KMS-11 (cell line): Measurements from ENCODE around the gene NOP53.
A peak's percentile ranks its signal among the peaks of the same experiment; 100 is the strongest.

Experiments
- H2AFZ ChIP-seq: fragments of 200-600 bp; sonication (generic); 2 replicates; pipeline ENCODE4 v1.6.1; 2016; ENCODE audit warnings: antibody characterized with exemption, mixed run types, low read depth
- H3K27ac ChIP-seq: fragments of 200-600 bp; sonication (generic); 2 replicates; pipeline ENCODE4 v1.6.1; 2016; ENCODE audit warnings: mild to moderate bottlenecking, mixed run types
- H3K27me3 ChIP-seq: fragments of 200-600 bp; sonication (generic); 2 replicates; pipeline ENCODE4 v1.6.1; 2017; ENCODE audit warnings: mild to moderate bottlenecking, low read depth, mixed run types, moderate library complexity; ENCODE audit not compliant: insufficient read depth
- H3K36me3 ChIP-seq: fragments of 200-600 bp; sonication (generic); 2 replicates; pipeline ENCODE4 v1.6.1; 2017; ENCODE audit warnings: mild to moderate bottlenecking, mixed run types; ENCODE audit not compliant: insufficient read depth
- H3K4me1 ChIP-seq: fragments of 200-600 bp; sonication (generic); 2 replicates; pipeline ENCODE4 v1.6.1; 2016; ENCODE audit warnings: mild to moderate bottlenecking, low read depth, mixed run types; ENCODE audit not compliant: poor library complexity, severe bottlenecking
- H3K4me2 ChIP-seq: fragments of 200-600 bp; sonication (generic); 2 replicates; pipeline ENCODE4 v1.7.0; 2016; ENCODE audit warnings: mild to moderate bottlenecking, mixed run types
- H3K4me3 ChIP-seq: fragments of 200-600 bp; sonication (generic); IDR thresholded peaks from 2 replicates; pipeline ENCODE4 v1.6.1; 2017; ENCODE audit warnings: low read depth, low read length, mixed read lengths; ENCODE audit not compliant: insufficient read depth
- H3K79me2 ChIP-seq: fragments of 200-600 bp; sonication (generic); 2 replicates; pipeline ENCODE4 v1.6.1; 2016; ENCODE audit warnings: low read depth, mixed run types; ENCODE audit not compliant: insufficient read depth
- H3K9ac ChIP-seq: fragments of 200-600 bp; sonication (generic); 2 replicates; pipeline ENCODE4 v1.6.1; 2016; ENCODE audit warnings: mild to moderate bottlenecking, mixed run types
- H4K20me1 ChIP-seq: fragments of 200-600 bp; sonication (generic); 2 replicates; pipeline ENCODE4 v1.6.1; 2016; ENCODE audit warnings: mild to moderate bottlenecking, mixed run types; ENCODE audit not compliant: insufficient read depth
- CTCF ChIP-seq: fragments of 200-600 bp; sonication (generic); conservative IDR thresholded peaks from 2 replicates; pipeline ENCODE4 v1.6.1; 2017; ENCODE audit warnings: low read depth, mild to moderate bottlenecking, antibody characterized with exemption, low read length, moderate library complexity, mixed read lengths

The NOP53 gene

GRCh38 chr19:47699360-47699917 lies 45.9 kb upstream of the NOP53 start:
- Histone ChIP-seq H3K27ac (no peak overlapping the region), H3K79me2 (no peaks in the 10 kb centered on the region), H3K4me2 (no peak overlapping the region), H2AFZ (no peak overlapping the region), H3K4me1 (peaks cover 4% of the 10 kb centered on the region), H4K20me1 (no peaks in the 10 kb centered on the region), H3K36me3 (no peaks in the 10 kb centered on the region), H3K9ac (no peak overlapping the region), H3K27me3 (no peaks in the 10 kb centered on the region), H3K4me3 (no peak overlapping the region)
- peak; percentile 86 for TF ChIP-seq CTCF

- H3K4me3 ChIP-seq: no peak overlapping the region
- peaks cover 4% of the 10 kb centered on the region for H3K4me1 ChIP-seq
- no peak overlapping the region for H3K27ac ChIP-seq
- no peaks in the 10 kb centered on the region for H4K20me1 ChIP-seq
- no peaks in the 10 kb centered on the region for H3K79me2 ChIP-seq
- no peak for TF ChIP-seq CTCF
- no peak overlapping the region for H3K4me2 ChIP-seq
- H2AFZ ChIP-seq: no peak overlapping the region
- H3K36me3 ChIP-seq: no peaks in the 10 kb centered on the region
- H3K9ac ChIP-seq: no peak overlapping the region
- H3K27me3 ChIP-seq: no peaks in the 10 kb centered on the region
Observed at GRCh38 chr19:47700934-47701716, 44.2 kb upstream of the NOP53 start.

- Histone ChIP-seq H3K27ac (no peak overlapping the region), H3K4me1 (peaks cover 4% of the 10 kb centered on the region), H2AFZ (no peak overlapping the region), H3K4me2 (no peak overlapping the region), H3K4me3 (no peak overlapping the region), H3K79me2 (no peaks in the 10 kb centered on the region), H3K36me3 (no peaks in the 10 kb centered on the region), H3K9ac (no peak overlapping the region), H4K20me1 (no peaks in the 10 kb centered on the region), H3K27me3 (no peaks in the 10 kb centered on the region)
- TF ChIP-seq CTCF: no peak
Observed at GRCh38 chr19:47701717-47702552, 43.4 kb upstream of the NOP53 start.

GRCh38 chr19:47702671-47703070 lies 42.7 kb upstream of the NOP53 start:
- no peak overlapping the region for H3K27ac ChIP-seq
- no peaks in the 10 kb centered on the region; the same call in 1 of the 2 replicates for H3K27me3 ChIP-seq
- H3K4me1 ChIP-seq: peaks cover 4% of the 10 kb centered on the region
- no peak overlapping the region for H3K4me3 ChIP-seq
- no peak overlapping the region for H2AFZ ChIP-seq
- H4K20me1 ChIP-seq: no peaks in the 10 kb centered on the region
- no peaks in the 10 kb centered on the region for H3K79me2 ChIP-seq
- H3K4me2 ChIP-seq: no peak overlapping the region
- no peak overlapping the region for H3K9ac ChIP-seq
- no peak for TF ChIP-seq CTCF
- no peaks in the 10 kb centered on the region for H3K36me3 ChIP-seq
